GM12801 (cell line): ENCODE measurements around the gene GSTO1.

Experiments used
- CTCF ChIP-seq: IDR thresholded peaks from one replicate; pipeline ENCODE4 v1.5.1; 2011; ENCODE audit warnings: control low read depth; ENCODE audit not compliant: insufficient read length; ENCODE audit errors: extremely low read depth

The GSTO1 gene

GRCh38 chr10:104293781-104294321 is 39.2 kb downstream of the GSTO1 start:
- no peak for TF ChIP-seq CTCF

GRCh38 chr10:104296687-104297436 is 42.2 kb downstream of the GSTO1 start:
- TF ChIP-seq CTCF: no peak

- TF ChIP-seq CTCF: no peak
These were observed 43.3 kb downstream of the GSTO1 start for GRCh38 chr10:104297697-104298660.

- no peak for TF ChIP-seq CTCF
These were observed 44.6 kb downstream of the GSTO1 start for GRCh38 chr10:104299031-104299904.

GRCh38 chr10:104300002-104300735 is 45.5 kb downstream of the GSTO1 start:
- TF ChIP-seq CTCF: no peak

- no peak for TF ChIP-seq CTCF
These were observed 46.1 kb downstream of the GSTO1 start for GRCh38 chr10:104300736-104301292.
